GM12878 (cell line): ENCODE data around the gene ARFIP1. TPM values are rescaled to one million over a fixed set of nuclear protein-coding genes. Genes with fewer than 3 reads are reported as not detected.

ENCODE experiments used
- ATAC-seq: fragments of 200-7000 bp; cut with Tn5 transposase; 3 replicates; pipeline ENCODE4 v1.9.1; 2020; ENCODE audit warnings: mild to moderate bottlenecking, moderate library complexity
- BruUV-seq: library from RNA; stranded (reverse); fragments of 400-500 nt; replicated peaks from 2 replicates; lab custom pipeline; 2021; lab: Mats Ljungman, UMichigan
- CTCF ChIA-PET: fragments of 300-600 bp; sonication (Branson Sonifier 250); formaldehyde crosslinking; extraction: SDS; loops from one replicate; lab custom pipeline; 2021; ENCODE audit warnings: inconsistent platforms; lab: Yijun Ruan, JAX
- POLR2A ChIA-PET: fragments of 350-600 bp; formaldehyde crosslinking; extraction: SDS; loops from one replicate; lab custom pipeline; 2021; ENCODE audit warnings: inconsistent platforms; lab: Charles Lee
- RAD21 ChIA-PET: fragments of 300-600 bp; sonication (Branson Sonifier 250); formaldehyde crosslinking; loops from one replicate; lab custom pipeline; 2023; ENCODE audit warnings: antibody characterized with exemption; ENCODE audit not compliant: unreplicated experiment; lab: Charles Lee
- SMC1A ChIA-PET: fragments of 300-600 bp; sonication (Branson Sonifier 250); formaldehyde crosslinking; loops from one replicate; lab custom pipeline; 2023; ENCODE audit not compliant: unreplicated experiment, uncharacterized antibody; lab: Charles Lee
- DNase-seq: peaks from one replicate; pipeline ENCODE4 v3.0.0-alpha.2; 2011; ENCODE audit warnings: low read depth, low spot score
- FAIRE-seq: peaks from 3 replicates; lab custom pipeline; 2011; peaks lifted over from hg19 to GRCh38; lab: Jason Lieb, UNC
- H2AFZ ChIP-seq: 2 replicates; pipeline ENCODE4 v1.6.0; 2011; ENCODE audit warnings: low read depth, low read length, control low read depth; ENCODE audit not compliant: control insufficient read depth
- H3K27ac ChIP-seq: 2 replicates; pipeline ENCODE4 v1.5.1; 2011; ENCODE audit warnings: control low read depth; ENCODE audit not compliant: control insufficient read depth, insufficient read depth
- H3K27me3 ChIP-seq, 2 experiments: replicated peaks in 1 of 2; 2 replicates each; pipeline versions ENCODE4 v1.6.0 to v1.6.1; 2011; ENCODE audit warnings: low read length in 1 of 2; ENCODE audit not compliant: control insufficient read depth in 2 of 2, insufficient read depth in 2 of 2
- H3K36me3 ChIP-seq, 2 experiments: 2 replicates each; pipeline ENCODE4 v1.5.1; 2011; ENCODE audit warnings: low read length in 1 of 2; ENCODE audit not compliant: control insufficient read depth in 2 of 2, insufficient read depth in 2 of 2
- H3K4me1 ChIP-seq: 2 replicates; pipeline ENCODE4 v1.6.1; 2011; ENCODE audit warnings: mild to moderate bottlenecking, low read length, moderate library complexity, mixed read lengths; ENCODE audit not compliant: control insufficient read depth, insufficient read depth
- H3K4me2 ChIP-seq: 2 replicates; pipeline ENCODE4 v1.6.0; 2011; ENCODE audit warnings: control low read depth; ENCODE audit not compliant: control insufficient read depth, insufficient read depth
- H3K4me3 ChIP-seq: fragments of 200-600 bp; sonication (generic); 2 replicates; pipeline ENCODE4 v1.5.1; 2016
- H3K79me2 ChIP-seq: 2 replicates; pipeline ENCODE4 v1.6.0; 2011; ENCODE audit warnings: low read length; ENCODE audit not compliant: control insufficient read depth, insufficient read depth
- H3K9ac ChIP-seq: 2 replicates; pipeline ENCODE4 v1.8.0; 2011; ENCODE audit warnings: low read length, control low read depth, mixed read lengths; ENCODE audit not compliant: control insufficient read depth, insufficient read depth
- H3K9me3 ChIP-seq: replicated peaks from 3 replicates; pipeline ENCODE4 v1.5.1; 2011; ENCODE audit warnings: mild to moderate bottlenecking, low read length; ENCODE audit not compliant: control insufficient read depth, insufficient read depth
- H4K20me1 ChIP-seq: 2 replicates; pipeline ENCODE4 v1.6.0; 2011; ENCODE audit not compliant: control insufficient read depth, insufficient read depth
- CBX3 ChIP-seq: fragments of 200-600 bp; sonication (generic); IDR thresholded peaks from 2 replicates; pipeline ENCODE4 v1.6.1; 2016; ENCODE audit warnings: low read depth, borderline replicate concordance
- HDGF ChIP-seq: fragments of 450-650 bp; IDR thresholded peaks from 2 replicates; pipeline ENCODE4 v1.6.1; 2016; ENCODE audit warnings: antibody characterized with exemption
- NR2F1 ChIP-seq: fragments of 450-650 bp; conservative IDR thresholded peaks from 2 replicates; pipeline ENCODE4 v1.6.1; 2017; ENCODE audit warnings: mild to moderate bottlenecking
- RELA ChIP-seq: fragments of 450-650 bp; IDR thresholded peaks from 2 replicates; pipeline ENCODE4 v1.8.0; 2014; ENCODE audit warnings: borderline replicate concordance; ENCODE audit not compliant: partially characterized antibody
- SPI1 ChIP-seq: IDR thresholded peaks from 2 replicates; pipeline ENCODE4 v1.6.1; 2011; ENCODE audit warnings: low read depth, mild to moderate bottlenecking, low read length, moderate library complexity, borderline replicate concordance; ENCODE audit not compliant: insufficient read depth
- TCF3 ChIP-seq: IDR thresholded peaks from 2 replicates; pipeline ENCODE4 v1.6.1; 2012; ENCODE audit warnings: low read depth, mild to moderate bottlenecking, low read length, borderline replicate concordance; ENCODE audit not compliant: insufficient read depth
- WGBS: methylation state at CpG from one replicate; pipeline ENCODE4 v1.1.6; 2016; ENCODE audit warnings: low lambda C conversion rate; ENCODE audit not compliant: insufficient replicate concordance, insufficient coverage; ENCODE audit errors: missing lambda C conversion rate; 5-methylcytosine and 5-hydroxymethylcytosine counted together
- in situ Hi-C: fragments of 300-500 bp; cut with MboI; formaldehyde crosslinking; loops from 9 replicates; pipeline ENCODE4 v1.14.3; 2018; ENCODE audit warnings: mixed read lengths
- intact Hi-C: fragments of 100-400 bp; cut with micrococcal nuclease; formaldehyde crosslinking; loops from one replicate; pipeline ENCODE4 v1.14.2; 2022; ENCODE audit not compliant: unreplicated experiment
- polyA plus RNA-seq, 11 experiments: library from polyadenylated mRNA; depleted of rRNA in 4 of 11; unstranded in 6 of 11; stranded (reverse) in 5 of 11; fragments of >200 nt; fragmentation: Nextera tagmentation in 4 of 11; fragmentation: Illumina TruSeq in 1 of 11; extraction: Ambion mirVana in 4 of 11; extraction: Trizol in 1 of 11; gene quantifications; 1 replicate in 1 of 11; 2 replicates in 10 of 11; pipeline versions ENCODE4 v1.2.1 to v1.2.3, GENCODE V29; 2011 to 2016; ENCODE audit warnings: inconsistent platforms in 2 of 11, missing spikeins in 2 of 11, low read depth in 1 of 11
- total RNA-seq, 4 experiments: library from RNA; depleted of rRNA in 3 of 4; stranded (reverse); fragments of >200 nt in 3 of 4; fragmentation: Illumina TruSeq in 1 of 4; extraction: Trizol in 1 of 4; gene quantifications; 2 replicates each; pipeline versions ENCODE4 v1.2.1 to v1.2.3, GENCODE V29; 2013 to 2021
- TF ChIP-seq, protein P1 (sequence below): fragments of 150-350 bp; IDR thresholded peaks from 2 replicates; pipeline ENCODE4 v1.6.1; 2016; ENCODE audit warnings: low read depth, low read length
- TF ChIP-seq, protein P2 (sequence below): IDR thresholded peaks from 2 replicates; pipeline ENCODE4 v1.6.1; 2012; ENCODE audit warnings: low read depth, low read length, improper control_type of control experiment
- TF ChIP-seq, protein P3 (sequence below): fragments of 450-650 bp; IDR thresholded peaks from 2 replicates; pipeline ENCODE4 v1.6.1; 2018; ENCODE audit warnings: mild to moderate bottlenecking, low read depth, moderate library complexity; ENCODE audit not compliant: partially characterized antibody
- TF ChIP-seq, protein P4 (sequence below): IDR thresholded peaks from 2 replicates; pipeline ENCODE4 v1.6.1; 2012; ENCODE audit warnings: mild to moderate bottlenecking, low read depth, low read length

Gene ARFIP1
- total and polyA plus RNA-seq, 10 of the 15 experiments (the other 5 are each of a cell fraction or from before 2014, with no cell fraction given): 9.5 to 21.7 (median 15.4) TPM

DNA sequence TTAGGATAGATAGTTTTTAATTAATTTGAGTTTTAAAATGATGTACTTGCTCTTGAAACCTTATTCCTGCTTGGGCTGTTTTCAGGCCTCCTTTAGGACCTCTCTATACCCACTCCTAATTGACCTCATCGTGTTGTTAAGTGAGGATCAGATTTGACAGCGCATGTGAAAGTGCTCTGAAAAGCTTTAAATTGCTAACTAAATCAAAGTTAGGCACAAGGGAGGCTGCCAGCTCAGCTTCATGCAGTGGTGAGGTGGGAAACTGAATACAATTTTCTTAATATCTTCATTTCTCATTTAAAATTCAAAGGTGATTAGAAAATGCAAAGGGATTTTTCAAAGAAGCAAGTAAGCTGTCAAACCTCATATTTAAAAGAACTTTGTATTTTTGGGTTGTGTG is 176.4 kb downstream of the ARFIP1 start (continued):
- TF ChIP-seq, protein P1, sequence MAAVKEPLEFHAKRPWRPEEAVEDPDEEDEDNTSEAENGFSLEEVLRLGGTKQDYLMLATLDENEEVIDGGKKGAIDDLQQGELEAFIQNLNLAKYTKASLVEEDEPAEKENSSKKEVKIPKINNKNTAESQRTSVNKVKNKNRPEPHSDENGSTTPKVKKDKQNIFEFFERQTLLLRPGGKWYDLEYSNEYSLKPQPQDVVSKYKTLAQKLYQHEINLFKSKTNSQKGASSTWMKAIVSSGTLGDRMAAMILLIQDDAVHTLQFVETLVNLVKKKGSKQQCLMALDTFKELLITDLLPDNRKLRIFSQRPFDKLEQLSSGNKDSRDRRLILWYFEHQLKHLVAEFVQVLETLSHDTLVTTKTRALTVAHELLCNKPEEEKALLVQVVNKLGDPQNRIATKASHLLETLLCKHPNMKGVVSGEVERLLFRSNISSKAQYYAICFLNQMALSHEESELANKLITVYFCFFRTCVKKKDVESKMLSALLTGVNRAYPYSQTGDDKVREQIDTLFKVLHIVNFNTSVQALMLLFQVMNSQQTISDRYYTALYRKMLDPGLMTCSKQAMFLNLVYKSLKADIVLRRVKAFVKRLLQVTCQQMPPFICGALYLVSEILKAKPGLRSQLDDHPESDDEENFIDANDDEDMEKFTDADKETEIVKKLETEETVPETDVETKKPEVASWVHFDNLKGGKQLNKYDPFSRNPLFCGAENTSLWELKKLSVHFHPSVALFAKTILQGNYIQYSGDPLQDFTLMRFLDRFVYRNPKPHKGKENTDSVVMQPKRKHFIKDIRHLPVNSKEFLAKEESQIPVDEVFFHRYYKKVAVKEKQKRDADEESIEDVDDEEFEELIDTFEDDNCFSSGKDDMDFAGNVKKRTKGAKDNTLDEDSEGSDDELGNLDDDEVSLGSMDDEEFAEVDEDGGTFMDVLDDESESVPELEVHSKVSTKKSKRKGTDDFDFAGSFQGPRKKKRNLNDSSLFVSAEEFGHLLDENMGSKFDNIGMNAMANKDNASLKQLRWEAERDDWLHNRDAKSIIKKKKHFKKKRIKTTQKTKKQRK: no peak
- TF ChIP-seq RELA: no peak
- TF ChIP-seq CBX3: no peak
- no peak for TF ChIP-seq HDGF
- TF ChIP-seq SPI1: no peak
- TF ChIP-seq, protein P2, sequence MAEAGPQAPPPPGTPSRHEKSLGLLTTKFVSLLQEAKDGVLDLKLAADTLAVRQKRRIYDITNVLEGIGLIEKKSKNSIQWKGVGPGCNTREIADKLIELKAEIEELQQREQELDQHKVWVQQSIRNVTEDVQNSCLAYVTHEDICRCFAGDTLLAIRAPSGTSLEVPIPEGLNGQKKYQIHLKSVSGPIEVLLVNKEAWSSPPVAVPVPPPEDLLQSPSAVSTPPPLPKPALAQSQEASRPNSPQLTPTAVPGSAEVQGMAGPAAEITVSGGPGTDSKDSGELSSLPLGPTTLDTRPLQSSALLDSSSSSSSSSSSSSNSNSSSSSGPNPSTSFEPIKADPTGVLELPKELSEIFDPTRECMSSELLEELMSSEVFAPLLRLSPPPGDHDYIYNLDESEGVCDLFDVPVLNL: no peak

DNA sequence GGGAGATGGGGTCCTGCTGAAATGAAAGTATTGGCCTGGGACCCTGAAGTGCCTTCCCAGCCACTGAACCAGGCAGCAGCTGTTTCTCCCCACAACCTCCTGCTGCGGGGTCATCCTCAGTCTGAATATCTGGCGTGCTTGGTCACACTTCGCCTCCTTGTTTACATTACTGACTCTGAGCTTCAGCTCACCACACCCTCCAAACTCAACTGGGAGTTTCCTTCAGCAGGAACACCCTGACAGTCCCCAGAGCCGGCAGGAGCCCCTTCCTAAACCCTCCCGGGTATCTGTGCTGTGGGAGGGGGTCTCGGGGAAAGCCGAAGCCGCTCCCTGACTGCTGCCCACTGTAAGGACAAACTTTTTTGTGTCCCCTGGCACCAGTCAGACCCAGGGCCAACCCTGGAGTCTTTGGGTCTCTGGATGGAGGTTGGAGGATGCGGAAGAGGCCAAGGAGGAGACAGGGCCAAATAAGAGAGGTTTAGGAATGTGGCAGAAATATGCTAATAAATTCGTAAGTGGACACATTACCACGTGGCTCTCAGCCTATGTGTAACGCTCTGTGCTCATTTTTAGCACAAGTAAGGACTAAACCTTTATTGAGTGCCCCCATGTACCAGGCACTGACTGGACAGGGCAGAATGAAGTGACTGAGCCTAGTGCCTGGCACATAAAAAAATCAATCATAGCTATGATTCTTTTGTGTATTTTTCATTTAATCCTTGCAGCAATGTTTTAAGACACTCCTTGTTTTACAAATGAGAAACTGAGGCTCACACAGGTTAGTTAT is 177.1 kb downstream of the ARFIP1 start:
- Histone ChIP-seq H3K4me3 (no peak overlapping the region), H3K4me2 (no peak overlapping the region), H2AFZ (no peak overlapping the region), H3K27me3 (no peaks in the 10 kb centered on the region), H3K27ac (no peak overlapping the region), H3K4me1 (no peaks in the 10 kb centered on the region), H3K9ac (no peak overlapping the region), H3K36me3 (no peaks in the 10 kb centered on the region), H3K79me2 (no peaks in the 10 kb centered on the region), H3K9me3 (no peaks in the 10 kb centered on the region), H4K20me1 (no peaks in the 10 kb centered on the region)
- RAD21 ChIA-PET: no interaction called here
- no peak for DNase-seq
- SMC1A ChIA-PET: no interaction called here
- POLR2A ChIA-PET: no interaction called here
- intact Hi-C loops (no loop called here), in situ Hi-C loops (no loop called here)
- WGBS: 37% methylated on average over 12 of the region's 12 CpGs
- ATAC-seq: no peak
- FAIRE-seq: no peak
- CTCF ChIA-PET: no interaction called here
- BruUV-seq: no TSS peak
- no peak for TF ChIP-seq NR2F1
- no peak for TF ChIP-seq TCF3
- TF ChIP-seq, protein P3, sequence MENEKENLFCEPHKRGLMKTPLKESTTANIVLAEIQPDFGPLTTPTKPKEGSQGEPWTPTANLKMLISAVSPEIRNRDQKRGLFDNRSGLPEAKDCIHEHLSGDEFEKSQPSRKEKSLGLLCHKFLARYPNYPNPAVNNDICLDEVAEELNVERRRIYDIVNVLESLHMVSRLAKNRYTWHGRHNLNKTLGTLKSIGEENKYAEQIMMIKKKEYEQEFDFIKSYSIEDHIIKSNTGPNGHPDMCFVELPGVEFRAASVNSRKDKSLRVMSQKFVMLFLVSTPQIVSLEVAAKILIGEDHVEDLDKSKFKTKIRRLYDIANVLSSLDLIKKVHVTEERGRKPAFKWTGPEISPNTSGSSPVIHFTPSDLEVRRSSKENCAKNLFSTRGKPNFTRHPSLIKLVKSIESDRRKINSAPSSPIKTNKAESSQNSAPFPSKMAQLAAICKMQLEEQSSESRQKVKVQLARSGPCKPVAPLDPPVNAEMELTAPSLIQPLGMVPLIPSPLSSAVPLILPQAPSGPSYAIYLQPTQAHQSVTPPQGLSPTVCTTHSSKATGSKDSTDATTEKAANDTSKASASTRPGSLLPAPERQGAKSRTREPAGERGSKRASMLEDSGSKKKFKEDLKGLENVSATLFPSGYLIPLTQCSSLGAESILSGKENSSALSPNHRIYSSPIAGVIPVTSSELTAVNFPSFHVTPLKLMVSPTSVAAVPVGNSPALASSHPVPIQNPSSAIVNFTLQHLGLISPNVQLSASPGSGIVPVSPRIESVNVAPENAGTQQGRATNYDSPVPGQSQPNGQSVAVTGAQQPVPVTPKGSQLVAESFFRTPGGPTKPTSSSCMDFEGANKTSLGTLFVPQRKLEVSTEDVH: no peak
- TF ChIP-seq, protein P4, sequence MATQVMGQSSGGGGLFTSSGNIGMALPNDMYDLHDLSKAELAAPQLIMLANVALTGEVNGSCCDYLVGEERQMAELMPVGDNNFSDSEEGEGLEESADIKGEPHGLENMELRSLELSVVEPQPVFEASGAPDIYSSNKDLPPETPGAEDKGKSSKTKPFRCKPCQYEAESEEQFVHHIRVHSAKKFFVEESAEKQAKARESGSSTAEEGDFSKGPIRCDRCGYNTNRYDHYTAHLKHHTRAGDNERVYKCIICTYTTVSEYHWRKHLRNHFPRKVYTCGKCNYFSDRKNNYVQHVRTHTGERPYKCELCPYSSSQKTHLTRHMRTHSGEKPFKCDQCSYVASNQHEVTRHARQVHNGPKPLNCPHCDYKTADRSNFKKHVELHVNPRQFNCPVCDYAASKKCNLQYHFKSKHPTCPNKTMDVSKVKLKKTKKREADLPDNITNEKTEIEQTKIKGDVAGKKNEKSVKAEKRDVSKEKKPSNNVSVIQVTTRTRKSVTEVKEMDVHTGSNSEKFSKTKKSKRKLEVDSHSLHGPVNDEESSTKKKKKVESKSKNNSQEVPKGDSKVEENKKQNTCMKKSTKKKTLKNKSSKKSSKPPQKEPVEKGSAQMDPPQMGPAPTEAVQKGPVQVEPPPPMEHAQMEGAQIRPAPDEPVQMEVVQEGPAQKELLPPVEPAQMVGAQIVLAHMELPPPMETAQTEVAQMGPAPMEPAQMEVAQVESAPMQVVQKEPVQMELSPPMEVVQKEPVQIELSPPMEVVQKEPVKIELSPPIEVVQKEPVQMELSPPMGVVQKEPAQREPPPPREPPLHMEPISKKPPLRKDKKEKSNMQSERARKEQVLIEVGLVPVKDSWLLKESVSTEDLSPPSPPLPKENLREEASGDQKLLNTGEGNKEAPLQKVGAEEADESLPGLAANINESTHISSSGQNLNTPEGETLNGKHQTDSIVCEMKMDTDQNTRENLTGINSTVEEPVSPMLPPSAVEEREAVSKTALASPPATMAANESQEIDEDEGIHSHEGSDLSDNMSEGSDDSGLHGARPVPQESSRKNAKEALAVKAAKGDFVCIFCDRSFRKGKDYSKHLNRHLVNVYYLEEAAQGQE: no peak
